ENCODE results near the gene AMN. TPM values are rescaled to one million over a fixed set of nuclear protein-coding genes. Genes with fewer than 3 reads are reported as not detected.

AMN gene
- total RNA-seq, 2 donors from 2014 or later = 1.9 to 3.2 TPM

DNA sequence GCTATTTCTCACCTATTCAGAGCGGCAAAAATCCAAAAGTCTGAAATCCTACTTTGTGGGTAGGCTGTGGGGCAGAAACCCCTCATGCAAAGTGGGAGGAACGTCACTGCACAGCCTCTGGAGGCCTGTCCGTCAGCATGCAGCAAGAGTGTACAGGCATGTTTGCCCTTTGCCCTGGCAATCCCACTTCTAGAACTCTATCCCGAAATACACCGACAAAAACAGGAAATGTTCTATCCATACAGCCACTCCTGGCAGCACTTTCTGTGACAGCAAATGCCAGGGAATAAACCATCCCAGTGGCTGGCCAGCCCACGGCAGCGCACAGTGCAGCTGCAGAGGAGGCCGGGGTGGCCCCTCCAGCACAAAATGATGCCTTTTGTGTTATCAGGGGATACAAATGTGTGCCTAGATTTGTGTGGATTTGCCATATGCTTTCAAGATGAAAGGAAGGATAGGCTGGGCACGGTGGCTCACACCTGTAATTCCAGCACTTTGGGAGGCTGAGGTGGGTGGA lies 39.7 kb downstream of the AMN start:
- Mint-ChIP-seq H3K4me3 (no peak overlapping the region), H3K9me3 (no peaks in the 10 kb centered on the region), H3K27ac (no peak overlapping the region), H3K4me1 (no peaks in the 10 kb centered on the region), H3K36me3 (ENCODE audit: low read depth) (peaks cover 88% of the 10 kb centered on the region), H3K27me3 (ENCODE audit: insufficient read depth) (no peaks in the 10 kb centered on the region)
- H3K27me3 ChIP-seq (ENCODE audit: control insufficient read depth, insufficient read depth, low read length, poor library complexity, severe bottlenecking) = no peaks in the 10 kb centered on the region
- no peak overlapping the region for H3K4me3 ChIP-seq (ENCODE audit: low read length)
- no peak overlapping the region for H3K9ac ChIP-seq (ENCODE audit: extremely low read depth, low read length, poor library complexity, severe bottlenecking)
- H3K9me3 ChIP-seq (ENCODE audit: control insufficient read depth, low read length) = no peaks in the 10 kb centered on the region
- no peak for DNase-seq
- H3K4me1 ChIP-seq (ENCODE audit: control insufficient read depth, insufficient read depth, low read length) = no peaks in the 10 kb centered on the region
- peaks cover 95% of the 10 kb centered on the region for H3K36me3 ChIP-seq (ENCODE audit: control insufficient read depth, insufficient read depth, low read length)
- no peak overlapping the region for H3K27ac ChIP-seq (ENCODE audit: low read depth, low read length)
- 96 to 99% methylated on average over 7 to 9 of the region's 9 CpGs for WGBS, 2 experiments (ENCODE audit: insufficient coverage in 1 of 2, insufficient read length in 1 of 2)
- no peak for TF ChIP-seq CTCF (conservative IDR thresholded peaks at IDR 0.05)

- H3K36me3 ChIP-seq (ENCODE audit: control insufficient read depth, insufficient read depth, low read length) = peaks cover 96% of the 10 kb centered on the region
- H3K9ac ChIP-seq (ENCODE audit: extremely low read depth, low read length, poor library complexity, severe bottlenecking) = no peak overlapping the region
- H3K27me3 ChIP-seq (ENCODE audit: control insufficient read depth, insufficient read depth, low read length, poor library complexity, severe bottlenecking) = no peaks in the 10 kb centered on the region
- no peak overlapping the region for H3K4me3 Mint-ChIP-seq
- H3K4me3 ChIP-seq (ENCODE audit: low read length) = no peak overlapping the region
- H3K27ac ChIP-seq (ENCODE audit: low read depth, low read length) = no peak overlapping the region
- no peak overlapping the region for H3K27ac Mint-ChIP-seq
- H3K27me3 Mint-ChIP-seq (ENCODE audit: insufficient read depth) = no peaks in the 10 kb centered on the region
- no peak for TF ChIP-seq CTCF (conservative IDR thresholded peaks at IDR 0.05)
- WGBS, 2 experiments (ENCODE audit: insufficient coverage in 1 of 2, insufficient read length in 1 of 2) = 93 to 95% methylated on average over 37 to 39 of the region's 39 CpGs
- peak; percentile 36 for DNase-seq
- H3K9me3 Mint-ChIP-seq = no peaks in the 10 kb centered on the region
- no peaks in the 10 kb centered on the region for H3K4me1 ChIP-seq (ENCODE audit: control insufficient read depth, insufficient read depth, low read length)
- H3K4me1 Mint-ChIP-seq = no peaks in the 10 kb centered on the region
- peaks cover 92% of the 10 kb centered on the region for H3K36me3 Mint-ChIP-seq (ENCODE audit: low read depth)
- no peaks in the 10 kb centered on the region for H3K9me3 ChIP-seq (ENCODE audit: control insufficient read depth, low read length)
Measured at GRCh38 chr14:102964152-102964730, 41.8 kb downstream of the AMN start.

GRCh38 chr14:102965282-102965681 lies 42.8 kb downstream of the AMN start:
- Histone ChIP-seq H3K9me3 (ENCODE audit: control insufficient read depth, low read length) (no peaks in the 10 kb centered on the region), H3K36me3 (ENCODE audit: control insufficient read depth, insufficient read depth, low read length) (peaks cover 96% of the 10 kb centered on the region), H3K9ac (ENCODE audit: extremely low read depth, low read length, poor library complexity, severe bottlenecking) (no peak overlapping the region), H3K4me1 (ENCODE audit: control insufficient read depth, insufficient read depth, low read length) (no peaks in the 10 kb centered on the region), H3K27me3 (ENCODE audit: control insufficient read depth, insufficient read depth, low read length, poor library complexity, severe bottlenecking) (no peaks in the 10 kb centered on the region), H3K4me3 (ENCODE audit: low read length) (no peak overlapping the region), H3K27ac (ENCODE audit: low read depth, low read length) (no peak overlapping the region)
- H3K4me3 Mint-ChIP-seq = no peak overlapping the region
- TF ChIP-seq CTCF (conservative IDR thresholded peaks at IDR 0.05) = no peak
- H3K27ac Mint-ChIP-seq = no peak overlapping the region
- DNase-seq = no peak
- no peaks in the 10 kb centered on the region for H3K9me3 Mint-ChIP-seq
- H3K27me3 Mint-ChIP-seq (ENCODE audit: insufficient read depth) = no peaks in the 10 kb centered on the region
- WGBS, 2 experiments (ENCODE audit: insufficient coverage in 1 of 2, insufficient read length in 1 of 2) = 89 to 90% methylated on average over 2 to 3 of the region's 3 CpGs
- H3K4me1 Mint-ChIP-seq = no peaks in the 10 kb centered on the region
- peaks cover 91% of the 10 kb centered on the region for H3K36me3 Mint-ChIP-seq (ENCODE audit: low read depth)
